A673 (cell line): ENCODE data around the gene MAX. TPM values are rescaled to one million over a fixed set of nuclear protein-coding genes. Genes with fewer than 3 reads are reported as not detected.

ENCODE experiments used
- BruUV-seq: library from RNA; stranded (reverse); fragments of 400-500 nt; replicated peaks from 2 replicates; lab custom pipeline; 2021; lab: Mats Ljungman, UMichigan
- CTCF ChIA-PET: fragments of 300-600 bp; sonication (Branson Sonifier 250); formaldehyde crosslinking; loops from one replicate; lab custom pipeline; 2022; ENCODE audit warnings: antibody characterized with exemption; lab: Charles Lee
- POLR2A ChIA-PET: fragments of 300-600 bp; sonication (Branson Sonifier 250); formaldehyde crosslinking; loops from one replicate; lab custom pipeline; 2022; ENCODE audit warnings: antibody characterized with exemption; ENCODE audit not compliant: low non-redundant PET; lab: Charles Lee
- DNase-seq: peaks from one replicate; pipeline ENCODE4 v3.0.0-alpha.2; 2015; ENCODE audit warnings: low spot score
- H3K27ac ChIP-seq: fragments of 200-600 bp; sonication (generic); 2 replicates; pipeline ENCODE4 v1.5.1; 2016; ENCODE audit warnings: mixed run types, low read depth, mild to moderate bottlenecking, mixed read lengths, antibody characterized with exemption, low read length; ENCODE audit not compliant: poor library complexity, severe bottlenecking
- H3K27me3 ChIP-seq: fragments of 200-600 bp; sonication (generic); replicated peaks from 2 replicates; pipeline ENCODE4 v1.6.1; 2017; ENCODE audit warnings: mixed run types, low read depth, mild to moderate bottlenecking, mixed read lengths, antibody characterized with exemption, low read length; ENCODE audit not compliant: insufficient read depth, poor library complexity
- H3K36me3 ChIP-seq: fragments of 200-600 bp; sonication (generic); 2 replicates; pipeline ENCODE4 v1.6.1; 2016; ENCODE audit warnings: mixed run types, mild to moderate bottlenecking, mixed read lengths, antibody characterized with exemption, low read length; ENCODE audit not compliant: insufficient read depth, poor library complexity, severe bottlenecking
- H3K4me1 ChIP-seq: fragments of 200-600 bp; sonication (generic); 2 replicates; pipeline ENCODE4 v1.6.1; 2017; ENCODE audit warnings: mixed run types, mild to moderate bottlenecking, mixed read lengths, antibody characterized with exemption, low read length; ENCODE audit not compliant: insufficient read depth, poor library complexity, severe bottlenecking
- H3K4me3 ChIP-seq: fragments of 200-600 bp; sonication (generic); 2 replicates; pipeline ENCODE4 v1.5.1; 2016; ENCODE audit warnings: low read depth, mixed run types, mild to moderate bottlenecking, mixed read lengths, low read length; ENCODE audit not compliant: poor library complexity, severe bottlenecking
- H3K9me3 ChIP-seq: fragments of 200-600 bp; sonication (generic); 2 replicates; pipeline ENCODE4 v1.6.1; 2016; ENCODE audit warnings: mixed run types, low read depth, mild to moderate bottlenecking, mixed read lengths, antibody characterized with exemption, low read length; ENCODE audit not compliant: poor library complexity, severe bottlenecking
- CTCF ChIP-seq: fragments of 300-800, 200-600 bp; sonication (generic); conservative IDR thresholded peaks from 2 replicates; pipeline ENCODE4 v1.5.1; 2017; ENCODE audit warnings: low read depth, mild to moderate bottlenecking, antibody characterized with exemption, low read length, moderate library complexity, mixed read lengths
- EZH2 ChIP-seq: fragments of 200-600 bp; sonication (generic); IDR thresholded peaks from 2 replicates; pipeline ENCODE4 v1.6.1; 2017; ENCODE audit warnings: borderline replicate concordance, low read depth, mild to moderate bottlenecking, mixed read lengths, antibody characterized with exemption, low read length; ENCODE audit not compliant: poor library complexity, severe bottlenecking
- intact Hi-C: fragments of 100-400 bp; cut with micrococcal nuclease; formaldehyde crosslinking; loops from one replicate; pipeline ENCODE4 v1.10.0; 2022; ENCODE audit not compliant: unreplicated experiment
- total RNA-seq: library from RNA; stranded (reverse); gene quantifications from 2 replicates; pipeline ENCODE4 v1.2.3, GENCODE V29; 2021

Gene MAX
- total RNA-seq, 1 experiment from 2014 or later, result 81.2 TPM

DNA sequence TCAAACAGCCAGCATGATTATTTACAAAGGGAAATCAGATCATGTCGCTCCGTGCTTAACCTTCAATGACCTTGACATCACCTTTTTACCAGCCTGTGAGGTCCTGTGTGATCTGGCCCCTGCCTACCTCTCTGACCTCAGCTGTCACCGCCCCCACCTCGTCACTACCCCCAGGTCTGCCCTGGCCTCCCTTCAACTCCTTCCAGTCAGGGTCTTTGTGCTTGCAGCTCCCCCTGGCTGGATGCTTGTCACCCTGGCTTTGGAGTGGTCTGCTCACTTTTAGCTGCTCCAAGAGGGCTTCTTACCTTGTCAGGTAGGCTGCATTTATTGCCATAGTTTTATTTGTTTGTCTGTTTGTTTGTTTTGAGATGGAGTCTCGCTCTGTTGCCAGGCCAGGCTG lies 8.2 kb upstream of the MAX start:
- CTCF ChIA-PET, result no interaction called here

GRCh38 chr14:65109357-65109756 lies 7.0 kb upstream of the MAX start:
- Histone ChIP-seq H3K36me3 (no peaks in the 10 kb centered on the region), H3K4me3 (no peak overlapping the region), H3K27ac (no peak overlapping the region), H3K27me3 (no peaks in the 10 kb centered on the region), H3K4me1 (no peaks in the 10 kb centered on the region), H3K9me3 (no peaks in the 10 kb centered on the region)
- ChIA-PET POLR2A (no interaction called here), CTCF (no interaction called here)
- intact Hi-C loops, result no loop called here
- no TSS peak for BruUV-seq
- DNase-seq, result no peak
- TF ChIP-seq CTCF, result no peak

More for the DNA sequence above, 8.2 kb upstream of the MAX start:
- POLR2A ChIA-PET, result no interaction called here
- H3K27me3 ChIP-seq, result no peaks in the 10 kb centered on the region
- H3K9me3 ChIP-seq, result no peaks in the 10 kb centered on the region
- no peak overlapping the region for H3K4me3 ChIP-seq
- TF ChIP-seq CTCF (no peak), EZH2 (no peak)
- no TSS peak for BruUV-seq
- no peak overlapping the region for H3K27ac ChIP-seq
- no peaks in the 10 kb centered on the region for H3K4me1 ChIP-seq
- intact Hi-C loops, result no loop called here
- DNase-seq, result no peak
- no peaks in the 10 kb centered on the region for H3K36me3 ChIP-seq

GRCh38 chr14:65107200-65107599 lies 4.9 kb upstream of the MAX start:
- BruUV-seq, result no TSS peak
- intact Hi-C loops, result no loop called here
- H3K9me3 ChIP-seq, result no peaks in the 10 kb centered on the region
- H3K4me1 ChIP-seq, result peaks cover 4% of the 10 kb centered on the region
- H3K27ac ChIP-seq, result no peak overlapping the region
- no peak overlapping the region for H3K4me3 ChIP-seq
- H3K36me3 ChIP-seq, result no peaks in the 10 kb centered on the region
- ChIA-PET POLR2A (no interaction called here), CTCF (no interaction called here)
- no peaks in the 10 kb centered on the region for H3K27me3 ChIP-seq
- TF ChIP-seq CTCF (no peak), EZH2 (no peak)
- no peak for DNase-seq
